T47D (cell line): Measurements from ENCODE around the gene DMRTA2.

ENCODE experiments used
- DNase-seq, 2 experiments: peaks; one replicate each; pipeline versions ENCODE4 v3.0.0 to v3.0.0-alpha.2; 2011 to 2012; ENCODE audit warnings: low read depth in 1 of 2, low spot score in 1 of 2
- JUND ChIP-seq: IDR thresholded peaks from 2 replicates; pipeline ENCODE4 v1.6.1; 2012; ENCODE audit warnings: low read depth
- in situ Hi-C: cut with HindIII; loops from 2 replicates; pipeline ENCODE4 v1.10.0; 2016; ENCODE audit warnings: low sequenced_read_pairs, low pct_unique_long_range_greater_than_20kb

DMRTA2 gene

DNA sequence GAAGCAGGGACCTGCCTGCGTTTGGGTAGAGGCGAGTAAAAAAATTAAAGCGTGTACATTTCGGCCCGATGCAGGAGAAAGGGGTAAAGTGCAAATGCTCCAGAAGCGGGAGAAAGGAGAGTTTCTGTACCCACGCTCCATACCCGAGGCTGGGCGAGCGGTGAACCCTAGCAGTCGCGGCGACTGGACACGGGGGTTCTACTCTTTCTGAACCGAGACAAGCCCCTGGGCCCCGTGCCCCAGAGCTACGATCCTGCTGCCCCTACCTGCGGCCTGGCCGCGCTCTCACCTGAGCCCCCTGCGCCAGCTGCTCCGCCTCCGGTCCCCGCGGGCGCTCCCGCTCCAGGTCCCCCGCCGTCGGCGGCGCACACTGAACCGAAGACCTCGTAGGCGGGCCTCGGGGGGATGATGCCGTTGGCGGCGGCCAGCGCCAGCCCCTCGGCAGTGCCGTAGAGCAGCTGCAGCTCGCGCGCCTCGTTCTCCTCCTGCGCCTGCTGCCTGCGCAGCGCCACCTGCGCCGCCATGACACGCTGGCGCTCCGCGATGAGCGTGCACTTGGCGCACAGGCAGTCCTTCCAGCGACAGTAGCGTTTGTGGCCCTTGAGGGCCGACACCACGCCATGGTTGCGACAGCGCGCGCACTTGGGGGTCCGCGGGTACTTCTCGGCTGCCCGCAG is 2.4 kb downstream of the DMRTA2 start:
- no peak for TF ChIP-seq JUND

DNA sequence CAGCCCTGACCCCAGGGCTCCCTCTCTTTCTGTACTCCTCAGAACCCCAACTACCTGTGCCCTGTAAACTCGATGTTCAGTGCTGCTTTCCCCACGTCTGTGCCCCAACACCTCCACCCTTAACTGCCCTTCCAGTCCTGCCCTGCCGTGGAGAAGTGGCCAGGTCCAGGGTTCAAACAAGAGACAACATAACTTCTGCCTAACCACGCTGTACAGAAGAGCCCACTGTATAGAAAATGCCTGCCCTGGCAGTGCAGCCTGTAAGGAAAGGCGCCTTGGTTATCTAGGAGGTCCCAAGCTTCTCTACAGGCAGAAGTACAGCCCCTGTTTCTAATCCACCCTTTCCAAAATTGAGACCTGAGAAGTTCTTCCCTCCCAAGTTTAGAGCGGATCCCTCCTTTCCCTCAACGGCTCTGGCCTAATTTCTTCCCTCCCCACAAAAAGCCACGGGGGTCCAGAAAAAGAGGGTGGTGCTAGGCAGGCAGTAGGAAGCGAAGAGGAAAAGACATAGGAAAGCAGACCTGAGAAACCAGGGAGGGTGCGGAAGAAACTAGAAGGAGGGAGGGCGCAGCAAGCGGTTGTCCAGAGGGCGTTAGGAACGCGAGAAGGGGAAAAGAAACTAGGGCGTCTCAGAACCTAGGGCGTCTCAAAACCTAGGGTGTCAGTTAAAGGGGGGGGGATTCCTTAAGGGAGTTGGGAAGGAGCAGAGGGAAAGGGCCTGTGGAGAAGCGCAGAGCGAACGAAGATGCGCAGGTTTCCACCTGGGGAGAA is 3.2 kb downstream of the DMRTA2 start:
- TF ChIP-seq JUND = no peak
- in situ Hi-C loops = no loop called here
- no peak for DNase-seq

More for the DNA sequence above, 2.4 kb downstream of the DMRTA2 start:
- in situ Hi-C loops = no loop called here
- DNase-seq = no peak

DNA sequence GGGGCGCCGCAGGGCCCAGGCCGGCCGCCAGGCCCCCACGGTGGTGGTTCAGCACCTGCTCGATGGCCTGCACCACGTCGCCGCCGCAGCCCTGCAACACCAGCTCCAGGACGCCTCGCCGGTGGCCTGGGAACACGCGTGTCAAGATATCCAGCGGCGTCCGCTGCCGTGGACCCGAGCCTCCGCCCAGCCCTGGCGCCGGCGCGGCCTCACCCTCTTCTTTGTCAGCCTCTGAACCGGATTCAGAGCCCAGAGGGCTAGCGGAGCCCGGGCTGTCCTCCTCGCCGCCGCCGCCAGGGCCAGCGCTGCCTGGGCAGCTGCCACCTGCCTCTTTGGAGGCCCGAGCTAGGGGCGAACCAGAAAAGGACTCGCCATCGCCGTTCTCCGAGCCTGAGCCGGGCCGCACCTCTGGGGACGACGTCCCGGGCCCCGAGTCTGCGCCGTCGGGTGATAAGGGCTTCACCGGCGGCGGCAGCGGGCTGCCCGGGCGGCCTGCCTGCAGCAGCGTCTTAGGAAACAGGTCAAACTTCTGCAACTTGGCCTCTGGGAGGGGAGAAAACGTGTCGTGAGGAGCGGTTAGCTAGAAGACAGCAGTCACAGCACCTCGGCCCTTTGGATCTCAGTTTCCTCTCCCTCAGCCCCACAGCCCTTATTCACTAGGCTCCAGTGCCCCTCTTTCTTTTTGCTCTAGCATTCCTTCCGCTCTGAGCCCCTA is 3.9 kb downstream of the DMRTA2 start:
- TF ChIP-seq JUND = no peak
- in situ Hi-C loops = no loop called here
- DNase-seq = no peak

DNA sequence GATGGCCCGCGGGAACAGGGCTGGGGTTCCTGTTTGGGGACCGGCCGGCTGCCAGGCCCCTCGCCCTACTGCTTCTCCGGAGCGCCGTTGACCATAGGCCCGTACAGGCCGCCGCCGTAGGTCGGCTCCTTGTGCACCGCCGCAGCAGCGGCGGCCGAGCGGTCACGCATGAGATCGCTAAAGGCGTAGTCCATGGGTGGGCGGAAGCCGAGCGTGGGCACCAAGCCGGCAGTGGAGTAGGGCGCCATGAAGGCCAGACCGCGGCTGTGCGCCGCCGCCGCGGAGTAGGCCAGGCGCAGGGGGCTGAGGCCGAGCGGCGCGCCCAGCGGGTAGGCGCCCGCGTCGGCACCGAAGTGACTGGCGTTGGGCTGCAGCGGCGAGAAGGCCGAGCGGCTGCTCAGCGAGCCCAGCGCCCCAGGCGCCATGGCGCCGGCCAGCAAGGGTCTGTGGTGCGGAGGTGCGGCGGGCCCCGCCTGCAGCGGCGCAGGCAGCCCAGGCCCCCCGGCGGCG is 4.6 kb downstream of the DMRTA2 start:
- in situ Hi-C loops = no loop called here
- DNase-seq = no peak
- no peak for TF ChIP-seq JUND

- TF ChIP-seq JUND = no peak
- no peak for DNase-seq
- in situ Hi-C loops = no loop called here
Measured at GRCh38 chr1:50417946-50418599, 5.2 kb downstream of the DMRTA2 start.

DNA sequence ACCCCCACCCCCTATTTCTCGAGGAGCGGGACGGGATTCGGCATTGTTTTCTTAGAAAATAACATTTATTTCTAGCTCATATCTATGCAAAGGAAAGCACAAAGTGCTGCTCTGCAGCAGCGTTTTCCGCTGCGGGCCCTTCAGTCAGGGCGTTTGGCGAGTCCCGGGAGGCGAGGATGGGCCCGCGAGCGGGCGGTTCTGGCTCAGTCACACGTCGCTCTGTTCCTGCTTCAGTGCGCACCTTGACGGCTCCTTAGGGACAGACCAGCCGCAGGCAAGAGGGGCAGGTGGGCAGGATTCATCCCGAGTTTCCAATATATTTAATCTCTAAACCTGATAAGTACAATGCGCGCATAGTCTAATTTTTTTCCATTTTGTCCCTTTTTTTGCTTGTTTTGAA is 5.7 kb downstream of the DMRTA2 start:
- no peak for TF ChIP-seq JUND
- in situ Hi-C loops = no loop called here
- no peak for DNase-seq

- DNase-seq = no peak
- in situ Hi-C loops = no loop called here
Measured at GRCh38 chr1:50416553-50417453, 6.4 kb downstream of the DMRTA2 start.

DNA sequence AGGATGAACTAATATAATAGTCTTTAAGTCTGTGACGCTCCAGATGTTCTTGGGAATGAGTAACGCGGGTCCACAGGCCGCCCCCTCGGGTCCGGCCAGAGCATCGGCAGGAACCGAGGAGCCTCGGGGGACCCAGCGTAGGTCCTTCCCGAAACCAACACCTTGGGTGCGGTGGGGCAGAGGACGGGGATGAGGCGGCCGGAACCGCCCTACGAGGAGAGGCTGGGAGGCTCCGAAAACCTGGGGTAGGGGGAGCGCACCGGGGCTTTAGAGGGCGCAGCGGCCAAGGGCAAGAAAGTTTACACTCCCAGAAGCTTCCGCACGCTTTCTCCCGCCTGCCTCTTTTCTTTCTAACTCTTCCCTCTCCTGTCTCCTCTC is 7.1 kb downstream of the DMRTA2 start:
- TF ChIP-seq JUND = no peak
- DNase-seq = no peak
- in situ Hi-C loops = no loop called here

More at GRCh38 chr1:50416553-50417453, 6.4 kb downstream of the DMRTA2 start:
- TF ChIP-seq JUND = no peak

GRCh38 chr1:50415235-50416149 is 7.8 kb downstream of the DMRTA2 start:
- TF ChIP-seq JUND = no peak
- in situ Hi-C loops = no loop called here
- no peak for DNase-seq

GRCh38 chr1:50414853-50415234 is 8.4 kb downstream of the DMRTA2 start:
- TF ChIP-seq JUND = no peak
- in situ Hi-C loops = no loop called here

More at GRCh38 chr1:50414853-50415234, 8.4 kb downstream of the DMRTA2 start:
- DNase-seq = no peak
